ENCODE data around the gene ADGRB3. TPM values are rescaled to one million over a fixed set of nuclear protein-coding genes. Genes with fewer than 3 reads are reported as not detected.

Gene ADGRB3
- total and polyA plus RNA-seq, 12 donors, result 0.47 to 2.1 (median 0.85) TPM

DNA sequence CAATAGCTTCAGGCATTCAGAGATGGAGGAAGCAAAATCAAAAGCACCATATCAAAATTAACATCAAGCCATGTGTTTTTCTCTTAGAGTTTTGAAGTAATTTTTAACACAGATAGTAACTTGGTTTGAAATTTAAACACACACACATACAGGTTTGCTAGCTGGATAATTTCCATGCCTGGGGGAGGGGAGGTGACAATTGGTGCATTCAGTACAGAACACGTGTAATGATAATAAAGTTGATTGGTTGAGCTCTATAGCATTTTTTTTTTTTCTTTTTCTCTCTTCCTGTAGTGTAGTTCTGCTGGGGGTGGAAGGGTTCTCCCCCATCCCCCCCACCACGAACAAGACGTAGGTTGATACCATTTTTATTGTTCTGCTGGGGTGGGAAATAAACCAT, 596.9 kb downstream of the ADGRB3 start:
- TF ChIP-seq, protein P1, sequence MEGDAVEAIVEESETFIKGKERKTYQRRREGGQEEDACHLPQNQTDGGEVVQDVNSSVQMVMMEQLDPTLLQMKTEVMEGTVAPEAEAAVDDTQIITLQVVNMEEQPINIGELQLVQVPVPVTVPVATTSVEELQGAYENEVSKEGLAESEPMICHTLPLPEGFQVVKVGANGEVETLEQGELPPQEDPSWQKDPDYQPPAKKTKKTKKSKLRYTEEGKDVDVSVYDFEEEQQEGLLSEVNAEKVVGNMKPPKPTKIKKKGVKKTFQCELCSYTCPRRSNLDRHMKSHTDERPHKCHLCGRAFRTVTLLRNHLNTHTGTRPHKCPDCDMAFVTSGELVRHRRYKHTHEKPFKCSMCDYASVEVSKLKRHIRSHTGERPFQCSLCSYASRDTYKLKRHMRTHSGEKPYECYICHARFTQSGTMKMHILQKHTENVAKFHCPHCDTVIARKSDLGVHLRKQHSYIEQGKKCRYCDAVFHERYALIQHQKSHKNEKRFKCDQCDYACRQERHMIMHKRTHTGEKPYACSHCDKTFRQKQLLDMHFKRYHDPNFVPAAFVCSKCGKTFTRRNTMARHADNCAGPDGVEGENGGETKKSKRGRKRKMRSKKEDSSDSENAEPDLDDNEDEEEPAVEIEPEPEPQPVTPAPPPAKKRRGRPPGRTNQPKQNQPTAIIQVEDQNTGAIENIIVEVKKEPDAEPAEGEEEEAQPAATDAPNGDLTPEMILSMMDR (IDR thresholded peaks at IDR 0.05), result no peak
- Histone ChIP-seq H3K36me3 (no peaks in the 10 kb centered on the region), H3K4me3 (no peak overlapping the region), H3K4me1 (peaks cover 0 to 3% (median 0%) of the 10 kb centered on the region in 9 donors), H3K9me3 (no peaks in the 10 kb centered on the region), H3K27ac (no peak overlapping the region), H3K27me3 (no peaks in the 10 kb centered on the region)
- DNase-seq, result no peak
- no peak for ATAC-seq
- 43 to 56% methylated on average over 3 of the region's 3 CpGs for WGBS, 2 donors
- intact Hi-C loops (cut with DNase I), result no loop called here

DNA sequence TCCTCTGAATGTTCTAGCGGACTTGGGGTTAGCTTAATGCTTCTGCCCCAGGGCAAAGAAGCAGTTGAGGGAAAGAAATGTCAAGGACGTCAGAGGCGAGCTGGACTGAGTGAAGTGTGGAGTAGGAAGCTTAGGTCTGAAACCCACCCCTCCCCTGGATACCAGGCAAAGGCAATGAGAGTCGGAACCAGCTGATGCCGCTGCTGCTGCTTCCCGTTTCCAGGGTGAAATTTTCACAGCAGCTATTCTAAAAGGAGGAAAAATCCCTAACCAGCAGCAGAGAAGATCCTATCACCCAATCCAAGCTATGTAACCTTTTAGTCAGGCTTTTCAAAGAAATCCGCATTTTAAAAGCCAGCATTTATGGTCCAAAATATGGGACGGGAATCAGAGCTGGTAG, 597.4 kb downstream of the ADGRB3 start:
- no peak overlapping the region for H3K4me3 ChIP-seq
- intact Hi-C loops (cut with DNase I), result no loop called here
- DNase-seq, result no peak
- H3K9me3 ChIP-seq, result no peaks in the 10 kb centered on the region
- H3K4me1 ChIP-seq, result peaks cover 0 to 3% (median 0%) of the 10 kb centered on the region in 9 donors
- no peak overlapping the region for H3K27ac ChIP-seq
- ATAC-seq, result no peak
- no peaks in the 10 kb centered on the region for H3K36me3 ChIP-seq
- H3K27me3 ChIP-seq, result no peaks in the 10 kb centered on the region
- TF ChIP-seq, protein P1 (IDR thresholded peaks at IDR 0.05), result no peak
- 13 to 14% methylated on average over 8 of the region's 8 CpGs for WGBS, 2 donors

DNA sequence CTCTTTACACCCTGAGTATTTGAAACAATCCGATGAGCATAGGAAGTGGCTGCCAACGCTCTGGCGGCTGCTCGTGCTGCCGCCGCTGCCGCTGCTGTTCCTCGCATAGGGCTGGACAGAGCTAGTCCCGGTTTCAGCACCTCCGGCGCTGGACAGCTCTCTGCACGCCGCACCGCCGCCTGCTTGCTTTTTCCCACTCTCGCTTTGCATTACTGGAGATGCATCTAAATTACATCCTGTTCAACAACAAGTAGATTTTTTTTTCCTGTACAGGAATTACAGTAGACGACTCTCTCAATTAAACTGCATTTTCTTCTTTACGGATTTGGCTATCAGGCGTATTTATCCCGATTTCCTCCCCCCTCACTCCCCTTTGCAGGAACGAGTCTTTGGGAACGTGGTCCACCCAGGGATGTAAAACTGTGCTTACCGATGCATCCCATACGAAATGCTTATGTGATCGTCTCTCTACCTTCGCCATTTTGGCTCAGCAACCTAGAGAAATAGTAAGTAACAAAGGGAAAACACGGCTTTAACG, 597.9 kb downstream of the ADGRB3 start:
- ATAC-seq, result peak; percentile 85 to 97 (median 92)
- Histone ChIP-seq H3K27ac (no peak overlapping the region), H3K4me3 (no peak overlapping the region), H3K36me3 (no peaks in the 10 kb centered on the region), H3K27me3 (no peaks in the 10 kb centered on the region), H3K9me3 (no peaks in the 10 kb centered on the region), H3K4me1 (peaks cover 0 to 3% (median 0%) of the 10 kb centered on the region in 9 donors)
- DNase-seq, result peak; percentile 77 to 80
- TF ChIP-seq, protein P1 (IDR thresholded peaks at IDR 0.05), result peak in 2 of 9 donors; percentile 11 to 22
- WGBS, 2 donors, result 4 to 5% methylated on average over 28 of the region's 28 CpGs
- intact Hi-C loops (cut with DNase I), result no loop called here

DNA sequence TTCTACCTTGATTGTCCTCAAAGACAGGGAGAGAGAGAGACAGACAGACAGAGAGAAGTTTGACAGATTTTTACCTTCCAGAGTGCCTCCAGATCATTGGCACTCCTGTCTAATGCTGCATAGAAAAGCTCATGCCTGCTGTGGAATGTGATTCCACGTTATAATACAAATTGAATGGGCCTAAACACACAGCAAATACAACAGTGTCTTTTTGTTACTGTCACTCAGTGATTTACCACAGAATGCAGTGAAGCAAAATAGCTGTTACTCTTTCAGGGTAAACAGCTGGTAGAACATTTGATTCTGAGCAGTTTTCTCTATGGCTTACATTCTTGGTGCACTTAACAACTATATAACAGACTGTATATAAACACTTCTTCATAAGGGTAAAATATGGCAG, 603.0 kb downstream of the ADGRB3 start:
- H3K9me3 ChIP-seq, result no peaks in the 10 kb centered on the region
- intact Hi-C loops (cut with DNase I), result no loop called here
- TF ChIP-seq, protein P1 (IDR thresholded peaks at IDR 0.05), result no peak
- H3K4me1 ChIP-seq, result peaks cover 0 to 2% (median 0%) of the 10 kb centered on the region in 9 donors
- ATAC-seq, result no peak
- H3K4me3 ChIP-seq, result no peak overlapping the region
- WGBS, 2 donors, result 28 to 38% methylated on average over 1 of the region's 1 CpG
- H3K36me3 ChIP-seq, result no peaks in the 10 kb centered on the region
- DNase-seq, result no peak
- no peak overlapping the region for H3K27ac ChIP-seq
- H3K27me3 ChIP-seq, result no peaks in the 10 kb centered on the region

Data from heart right ventricle (tissue), 16 donors.